Lung (tissue), 12 donors: Measurements from ENCODE around the gene UQCR11. TPM values are rescaled to one million over a fixed set of nuclear protein-coding genes. Genes with fewer than 3 reads are reported as not detected.

Experiments
- ATAC-seq: fragments of 200-7000 bp; cut with Tn5 transposase; one replicate; pipeline ENCODE4 v1.9.1; 2020; ENCODE audit warnings: moderate number of reproducible peaks; ENCODE audit not compliant: insufficient read depth, low FRiP score
- DNase-seq, 3 donors: peaks; one replicate each; pipeline ENCODE4 v3.0.0-alpha.2; 2013 to 2017
- H3K27ac ChIP-seq, 2 donors: one replicate each; pipeline ENCODE4 v1.5.1; 2013; ENCODE audit warnings: mild to moderate bottlenecking in 2 of 2, moderate library complexity in 2 of 2, control low read depth in 1 of 2, inconsistent platforms in 1 of 2, low read depth in 1 of 2, low read length in 1 of 2
- H3K27me3 ChIP-seq, 3 donors: one replicate each; pipeline ENCODE4 v1.5.1; 2013; ENCODE audit warnings: low read length in 2 of 3; ENCODE audit not compliant: control insufficient read depth in 3 of 3, insufficient read depth in 3 of 3
- H3K36me3 ChIP-seq, 4 donors: one replicate each; pipeline ENCODE4 v1.5.1; 2013; ENCODE audit warnings: low read length in 4 of 4, mild to moderate bottlenecking in 1 of 4, moderate library complexity in 1 of 4; ENCODE audit not compliant: control insufficient read depth in 4 of 4, insufficient read depth in 4 of 4
- H3K4me1 ChIP-seq, 5 donors: one replicate each; pipeline ENCODE4 v1.5.1; 2013; ENCODE audit warnings: low read length in 5 of 5, mild to moderate bottlenecking in 2 of 5, moderate library complexity in 1 of 5; ENCODE audit not compliant: control insufficient read depth in 5 of 5, insufficient read depth in 5 of 5
- H3K4me3 ChIP-seq: one replicate; pipeline ENCODE4 v1.5.1; 2013; ENCODE audit warnings: mild to moderate bottlenecking, control low read depth, moderate library complexity
- H3K9ac ChIP-seq, 2 donors: one replicate each; pipeline ENCODE4 v1.5.1; 2013; ENCODE audit warnings: low read length in 2 of 2, control low read depth in 1 of 2; ENCODE audit not compliant: insufficient read depth in 1 of 2
- H3K9me3 ChIP-seq, 4 donors: one replicate each; pipeline ENCODE4 v1.5.1; 2013; ENCODE audit warnings: low read length in 3 of 4, mild to moderate bottlenecking in 1 of 4, moderate library complexity in 1 of 4; ENCODE audit not compliant: control insufficient read depth in 4 of 4, insufficient read depth in 3 of 4
- WGBS, 2 donors: extraction: QIAGEN DNeasy Blood & Tissue Kit; methylation state at CpG; one replicate each; pipeline ENCODE4 v1.1.7; 2013; 5-methylcytosine and 5-hydroxymethylcytosine counted together
- polyA plus RNA-seq, 2 donors: library from polyadenylated mRNA; stranded (reverse); fragments of 200-250 nt; gene quantifications; one replicate each; pipeline ENCODE4 v1.2.1, GENCODE V29; 2013
- total RNA-seq, 2 donors: library from RNA; depleted of rRNA in 1 of 2; stranded (reverse); fragments of >200 nt in 1 of 2; gene quantifications; one replicate each; pipeline ENCODE4 v1.2.1, GENCODE V29; 2014 to 2021
- TF ChIP-seq, protein P1 (sequence below): IDR thresholded peaks from 2 replicates; pipeline ENCODE4 v1.5.1; 2012; ENCODE audit warnings: mild to moderate bottlenecking; ENCODE audit errors: control extremely low read depth, extremely low read depth
- donor health status: control.
- donor health status: control.
- donor health status: Bipolar disorder and iron deficiency.
- donor health status: healthy.
- donor health status: DM: yes; HTN: yes; CAD: no.

Gene UQCR11
- total and polyA plus RNA-seq, 4 donors: 35.4 to 225 (median 127) TPM

DNA sequence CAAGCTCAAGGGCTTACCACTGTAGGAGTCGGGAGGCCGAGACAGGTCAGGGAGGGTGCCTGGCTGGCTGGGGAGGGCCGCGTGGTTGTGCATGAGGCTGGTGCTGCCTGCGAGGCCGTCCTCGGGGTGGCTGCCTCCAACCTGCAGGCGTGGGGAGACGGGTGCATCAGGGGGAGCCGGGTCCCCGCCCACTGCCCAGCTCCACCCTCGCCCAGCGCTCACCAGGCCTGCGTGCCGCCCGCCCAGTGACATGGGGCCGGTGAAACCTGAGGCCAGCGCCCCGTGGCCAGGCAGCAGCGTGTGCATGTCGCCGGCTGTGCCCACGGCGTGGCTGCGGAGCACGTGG is 13.8 kb upstream of the UQCR11 start:
- no peaks in the 10 kb centered on the region for H3K9me3 ChIP-seq

DNA sequence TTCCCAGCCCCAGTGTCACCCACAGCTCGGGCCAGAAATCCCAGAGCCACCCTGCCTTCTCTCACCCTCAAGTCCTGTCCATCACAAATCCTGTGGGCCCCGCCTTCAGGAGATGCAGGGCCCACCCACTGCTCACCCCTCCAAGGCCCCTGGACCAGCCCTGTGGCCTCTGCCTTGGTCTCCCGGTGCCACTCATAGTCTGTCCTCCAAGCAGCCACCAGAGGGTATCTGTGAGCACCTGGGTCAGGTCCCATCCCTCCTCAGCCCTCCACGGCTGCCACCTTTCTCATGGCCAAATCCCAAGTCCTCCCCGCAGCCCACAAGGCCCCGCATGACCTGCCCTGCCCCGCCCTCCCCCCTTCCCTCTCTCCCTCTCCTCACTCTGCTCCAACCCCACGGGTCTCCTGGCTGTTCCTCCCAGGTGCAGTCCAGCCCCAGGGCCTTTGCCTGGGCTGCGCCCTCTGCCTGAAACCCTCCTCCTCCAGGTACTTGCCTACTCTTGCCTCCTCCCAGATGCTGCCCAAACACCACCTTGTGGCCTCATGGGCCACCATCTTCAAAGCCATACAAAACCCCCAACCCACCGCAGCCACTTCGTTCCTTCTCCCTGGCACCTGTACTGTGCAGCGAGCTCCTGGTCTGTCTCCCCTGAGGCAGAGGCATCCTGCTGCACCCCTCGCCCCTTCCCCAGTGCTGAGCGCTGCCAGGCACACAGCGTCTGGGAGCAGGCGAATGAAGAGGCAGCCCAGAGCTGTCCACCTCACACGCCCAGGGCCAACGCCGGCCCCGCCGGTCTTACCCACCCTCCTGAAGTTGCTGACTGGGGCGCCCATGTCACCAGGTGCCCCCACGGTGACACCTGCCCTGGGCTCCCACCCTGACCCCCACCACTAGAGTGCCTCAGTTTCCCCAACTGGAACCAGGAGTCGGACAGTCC is 13.2 kb upstream of the UQCR11 start:
- H3K36me3 ChIP-seq: peaks cover 5 to 62% (median 22%) of the 10 kb centered on the region in 4 donors
- TF ChIP-seq, protein P1, sequence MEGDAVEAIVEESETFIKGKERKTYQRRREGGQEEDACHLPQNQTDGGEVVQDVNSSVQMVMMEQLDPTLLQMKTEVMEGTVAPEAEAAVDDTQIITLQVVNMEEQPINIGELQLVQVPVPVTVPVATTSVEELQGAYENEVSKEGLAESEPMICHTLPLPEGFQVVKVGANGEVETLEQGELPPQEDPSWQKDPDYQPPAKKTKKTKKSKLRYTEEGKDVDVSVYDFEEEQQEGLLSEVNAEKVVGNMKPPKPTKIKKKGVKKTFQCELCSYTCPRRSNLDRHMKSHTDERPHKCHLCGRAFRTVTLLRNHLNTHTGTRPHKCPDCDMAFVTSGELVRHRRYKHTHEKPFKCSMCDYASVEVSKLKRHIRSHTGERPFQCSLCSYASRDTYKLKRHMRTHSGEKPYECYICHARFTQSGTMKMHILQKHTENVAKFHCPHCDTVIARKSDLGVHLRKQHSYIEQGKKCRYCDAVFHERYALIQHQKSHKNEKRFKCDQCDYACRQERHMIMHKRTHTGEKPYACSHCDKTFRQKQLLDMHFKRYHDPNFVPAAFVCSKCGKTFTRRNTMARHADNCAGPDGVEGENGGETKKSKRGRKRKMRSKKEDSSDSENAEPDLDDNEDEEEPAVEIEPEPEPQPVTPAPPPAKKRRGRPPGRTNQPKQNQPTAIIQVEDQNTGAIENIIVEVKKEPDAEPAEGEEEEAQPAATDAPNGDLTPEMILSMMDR: no peak
- WGBS, 2 donors: 88 to 92% methylated on average over 24 of the region's 24 CpGs
- H3K9me3 ChIP-seq: no peaks in the 10 kb centered on the region
- H3K4me1 ChIP-seq: no peaks in the 10 kb centered on the region
- no peak overlapping the region for H3K9ac ChIP-seq
- H3K4me3 ChIP-seq: no peak overlapping the region
- DNase-seq: no peak
- ATAC-seq: peak; percentile 32
- no peak overlapping the region for H3K27ac ChIP-seq
- H3K27me3 ChIP-seq: no peaks in the 10 kb centered on the region

More for the DNA sequence above, 13.8 kb upstream of the UQCR11 start:
- ATAC-seq (no peak), DNase-seq (no peak)
- no peaks in the 10 kb centered on the region for H3K27me3 ChIP-seq
- WGBS, 2 donors: 97 to 98% methylated on average over 26 of the region's 26 CpGs
- peaks cover 5 to 57% (median 21%) of the 10 kb centered on the region in 4 donors for H3K36me3 ChIP-seq
- no peaks in the 10 kb centered on the region for H3K4me1 ChIP-seq
- no peak overlapping the region for H3K4me3 ChIP-seq
- H3K27ac ChIP-seq: no peak overlapping the region
- no peak overlapping the region for H3K9ac ChIP-seq
- TF ChIP-seq, protein P1: no peak

DNA sequence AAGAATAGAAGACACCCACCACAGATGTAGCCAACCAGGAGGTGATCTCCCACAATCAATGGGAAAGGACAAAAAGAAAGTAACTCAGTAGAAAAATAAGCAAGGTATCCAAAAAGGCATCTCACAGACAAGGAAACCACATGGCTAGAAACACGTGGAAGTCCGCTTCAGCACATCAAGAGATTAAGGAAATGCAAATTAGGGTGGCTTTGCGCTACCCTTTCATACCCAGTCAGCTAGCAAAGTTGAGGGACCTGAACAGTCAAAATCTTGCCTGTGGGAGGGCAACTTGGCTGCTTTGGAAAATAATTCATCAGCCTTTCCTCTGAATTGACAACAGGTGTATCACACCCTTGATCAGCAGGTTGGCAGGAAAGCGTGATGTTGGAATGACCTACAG is 11.6 kb upstream of the UQCR11 start:
- no peak overlapping the region for H3K27ac ChIP-seq
- ATAC-seq (no peak), DNase-seq (no peak)
- peaks cover 5 to 75% (median 27%) of the 10 kb centered on the region in 4 donors for H3K36me3 ChIP-seq
- no peaks in the 10 kb centered on the region for H3K4me1 ChIP-seq
- no peaks in the 10 kb centered on the region for H3K27me3 ChIP-seq
- H3K9me3 ChIP-seq: peaks cover 0 to 3% (median 0%) of the 10 kb centered on the region in 4 donors
- 66 to 70% methylated on average over 4 of the region's 4 CpGs for WGBS, 2 donors
- H3K4me3 ChIP-seq: no peak overlapping the region
- TF ChIP-seq, protein P1: no peak
- H3K9ac ChIP-seq: no peak overlapping the region
